IPS-18c (cell line): ENCODE results near the gene MPPED1.

Source experiments
- H3K4me3 ChIP-seq: 2 replicates; pipeline ENCODE4 v1.7.0; 2013; ENCODE audit warnings: low read depth, mild to moderate bottlenecking, low read length, moderate library complexity; ENCODE audit not compliant: insufficient read depth
- H3K9me3 ChIP-seq: one replicate; pipeline ENCODE4 v1.6.1; 2013; ENCODE audit warnings: mild to moderate bottlenecking, low read length, moderate library complexity; ENCODE audit not compliant: control insufficient read depth, insufficient read depth

MPPED1 gene

GRCh38 chr22:43402128-43402527 lies 9.7 kb upstream of the MPPED1 start:
- Histone ChIP-seq H3K4me3 (no peak overlapping the region), H3K9me3 (no peaks in the 10 kb centered on the region)

GRCh38 chr22:43404673-43405385 lies 7.0 kb upstream of the MPPED1 start:
- H3K9me3 ChIP-seq = no peaks in the 10 kb centered on the region

GRCh38 chr22:43406186-43406790 lies 5.5 kb upstream of the MPPED1 start:
- Histone ChIP-seq H3K9me3 (no peaks in the 10 kb centered on the region), H3K4me3 (no peak overlapping the region)

More at GRCh38 chr22:43404673-43405385, 7.0 kb upstream of the MPPED1 start:
- no peak overlapping the region for H3K4me3 ChIP-seq

- Histone ChIP-seq H3K4me3 (no peak overlapping the region), H3K9me3 (no peaks in the 10 kb centered on the region)
These were observed 4.2 kb upstream of the MPPED1 start for GRCh38 chr22:43407591-43407990.

GRCh38 chr22:43408009-43408408 lies 3.8 kb upstream of the MPPED1 start:
- no peaks in the 10 kb centered on the region for H3K9me3 ChIP-seq
- no peak overlapping the region for H3K4me3 ChIP-seq

- Histone ChIP-seq H3K4me3 (no peak overlapping the region), H3K9me3 (no peaks in the 10 kb centered on the region)
These were observed 2.8 kb upstream of the MPPED1 start for GRCh38 chr22:43409046-43409445.

GRCh38 chr22:43409800-43410199 lies 2.0 kb upstream of the MPPED1 start:
- no peaks in the 10 kb centered on the region for H3K9me3 ChIP-seq
- H3K4me3 ChIP-seq = no peak overlapping the region

GRCh38 chr22:43411040-43411868 lies 560 bp upstream of the MPPED1 start:
- Histone ChIP-seq H3K4me3 (peak overlapping the region; percentile 20), H3K9me3 (no peaks in the 10 kb centered on the region)

GRCh38 chr22:43412808-43413795 lies 1.3 kb downstream of the MPPED1 start:
- no peak overlapping the region for H3K4me3 ChIP-seq
- no peaks in the 10 kb centered on the region for H3K9me3 ChIP-seq

- H3K9me3 ChIP-seq = no peaks in the 10 kb centered on the region
- H3K4me3 ChIP-seq = no peak overlapping the region
These were observed 2.0 kb downstream of the MPPED1 start for GRCh38 chr22:43413826-43414225.

- Histone ChIP-seq H3K9me3 (no peaks in the 10 kb centered on the region), H3K4me3 (no peak overlapping the region)
These were observed 3.9 kb downstream of the MPPED1 start for GRCh38 chr22:43415681-43416080.

- Histone ChIP-seq H3K9me3 (no peaks in the 10 kb centered on the region), H3K4me3 (no peak overlapping the region)
These were observed 5.7 kb downstream of the MPPED1 start for GRCh38 chr22:43417555-43417954.

- Histone ChIP-seq H3K4me3 (no peak overlapping the region), H3K9me3 (no peaks in the 10 kb centered on the region)
These were observed 6.4 kb downstream of the MPPED1 start for GRCh38 chr22:43418079-43418825.

GRCh38 chr22:43419371-43420080 lies 7.7 kb downstream of the MPPED1 start:
- Histone ChIP-seq H3K9me3 (no peaks in the 10 kb centered on the region), H3K4me3 (no peak overlapping the region)

GRCh38 chr22:43421046-43421665 lies 9.3 kb downstream of the MPPED1 start:
- H3K9me3 ChIP-seq = no peaks in the 10 kb centered on the region
- no peak overlapping the region for H3K4me3 ChIP-seq
